Fibroblast of mammary gland (primary cell): ENCODE data around the gene S100A14.

Experiments used
- DNase-seq: peaks from one replicate; pipeline ENCODE4 v3.0.0-alpha.2; 2010; ENCODE audit warnings: low read depth
- H3K4me3 ChIP-seq: 2 replicates; pipeline ENCODE4 v1.5.1; 2011; ENCODE audit warnings: low read depth, mild to moderate bottlenecking, low read length, moderate library complexity; ENCODE audit not compliant: control insufficient read depth
- TF ChIP-seq, protein P1 (sequence below): conservative IDR thresholded peaks from 2 replicates; pipeline ENCODE4 v1.5.1; 2011; ENCODE audit warnings: low read depth, low read length, inconsistent platforms; ENCODE audit not compliant: control insufficient read depth, insufficient read depth

S100A14 gene

GRCh38 chr1:153627715-153628626, 11.8 kb upstream of the S100A14 start, which contains the start of gene S100A1:
TSS of gene S100A1 (plus strand) at chr1:153628434. CDS start at chr1:153630522, 2,088 bp downstream.
- peak within 1 kb of the TSS; percentile 87 for H3K4me3 ChIP-seq
- TF ChIP-seq, protein P1, sequence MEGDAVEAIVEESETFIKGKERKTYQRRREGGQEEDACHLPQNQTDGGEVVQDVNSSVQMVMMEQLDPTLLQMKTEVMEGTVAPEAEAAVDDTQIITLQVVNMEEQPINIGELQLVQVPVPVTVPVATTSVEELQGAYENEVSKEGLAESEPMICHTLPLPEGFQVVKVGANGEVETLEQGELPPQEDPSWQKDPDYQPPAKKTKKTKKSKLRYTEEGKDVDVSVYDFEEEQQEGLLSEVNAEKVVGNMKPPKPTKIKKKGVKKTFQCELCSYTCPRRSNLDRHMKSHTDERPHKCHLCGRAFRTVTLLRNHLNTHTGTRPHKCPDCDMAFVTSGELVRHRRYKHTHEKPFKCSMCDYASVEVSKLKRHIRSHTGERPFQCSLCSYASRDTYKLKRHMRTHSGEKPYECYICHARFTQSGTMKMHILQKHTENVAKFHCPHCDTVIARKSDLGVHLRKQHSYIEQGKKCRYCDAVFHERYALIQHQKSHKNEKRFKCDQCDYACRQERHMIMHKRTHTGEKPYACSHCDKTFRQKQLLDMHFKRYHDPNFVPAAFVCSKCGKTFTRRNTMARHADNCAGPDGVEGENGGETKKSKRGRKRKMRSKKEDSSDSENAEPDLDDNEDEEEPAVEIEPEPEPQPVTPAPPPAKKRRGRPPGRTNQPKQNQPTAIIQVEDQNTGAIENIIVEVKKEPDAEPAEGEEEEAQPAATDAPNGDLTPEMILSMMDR = no peak
- DNase-seq = no peak

DNA sequence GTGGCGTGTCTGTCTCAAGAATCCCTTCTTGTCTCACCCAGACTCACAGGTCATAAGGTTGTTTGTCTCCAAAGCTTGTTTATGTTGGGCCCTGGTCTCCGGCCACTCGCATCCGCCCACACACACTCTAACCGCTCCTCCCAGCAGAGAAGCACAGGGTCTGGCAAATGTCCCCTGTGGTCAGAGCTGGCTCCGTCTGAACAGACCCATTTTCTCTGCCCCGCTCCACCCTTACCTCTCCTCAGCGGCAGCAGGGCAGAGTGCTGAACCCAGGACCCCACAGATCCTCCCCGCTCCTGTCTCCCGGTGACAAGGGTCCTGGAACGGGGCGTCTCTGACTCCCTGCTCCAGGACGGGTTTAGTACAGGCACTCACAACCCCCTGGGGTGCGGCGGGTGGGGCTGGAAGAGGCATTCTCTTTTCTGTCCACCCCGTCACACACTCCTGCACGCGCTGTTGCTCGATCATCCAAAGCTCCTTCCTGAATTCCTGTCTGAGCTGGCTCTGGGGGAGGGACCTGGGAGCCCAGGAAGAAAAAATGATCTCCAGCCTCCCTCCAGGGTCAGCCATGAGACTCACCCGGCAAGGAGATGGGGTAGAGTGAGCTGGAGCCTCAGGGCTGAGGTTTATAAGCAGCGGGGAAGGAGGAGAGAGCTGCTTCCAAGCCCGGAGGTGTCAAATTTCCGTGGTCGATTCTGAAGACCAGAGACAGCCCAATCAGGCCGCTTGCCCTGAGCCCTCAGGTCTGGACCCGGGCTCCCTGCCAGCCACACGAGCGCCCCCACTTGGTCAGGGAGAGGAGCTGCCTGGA, 11.0 kb upstream of the S100A14 start, which contains the start of gene S100A13:
S100A13 (minus strand) TSS at position 602 of the 811 bp plus-strand sequence. CDS start 1,033 bp downstream, outside the sequence.
- DNase-seq = peak; percentile 97
- peak within 1 kb of the TSS; percentile 87 for H3K4me3 ChIP-seq
- TF ChIP-seq, protein P1 = peak; percentile 61

DNA sequence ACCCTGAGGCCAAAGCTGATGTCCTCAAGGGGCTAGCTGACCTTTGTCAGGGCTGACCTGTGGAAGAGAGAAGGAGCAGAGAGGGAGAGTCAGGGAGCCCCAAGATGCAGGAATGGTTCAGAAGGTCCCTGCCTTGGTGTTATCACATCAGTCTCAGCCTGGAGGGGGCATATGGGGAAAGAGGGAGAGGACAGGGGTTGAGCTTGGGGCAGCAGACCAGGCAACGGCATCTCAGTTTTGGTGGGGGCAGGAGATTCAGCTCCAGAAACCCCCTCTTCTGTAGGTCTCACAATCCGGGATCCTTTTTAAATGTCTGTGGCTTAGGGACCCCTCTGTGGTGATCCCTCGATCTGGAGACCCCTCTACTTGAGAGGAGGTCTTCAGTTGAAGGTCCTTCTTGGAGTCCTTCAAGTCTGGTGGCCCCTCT, 10.4 kb upstream of the S100A14 start:
- peak overlapping the region; percentile 87 for H3K4me3 ChIP-seq
- no peak for DNase-seq
- TF ChIP-seq, protein P1 = no peak

GRCh38 chr1:153624965-153625611, 9.0 kb upstream of the S100A14 start:
- DNase-seq = no peak
- H3K4me3 ChIP-seq = peak overlapping the region; percentile 87
- TF ChIP-seq, protein P1 = no peak

DNA sequence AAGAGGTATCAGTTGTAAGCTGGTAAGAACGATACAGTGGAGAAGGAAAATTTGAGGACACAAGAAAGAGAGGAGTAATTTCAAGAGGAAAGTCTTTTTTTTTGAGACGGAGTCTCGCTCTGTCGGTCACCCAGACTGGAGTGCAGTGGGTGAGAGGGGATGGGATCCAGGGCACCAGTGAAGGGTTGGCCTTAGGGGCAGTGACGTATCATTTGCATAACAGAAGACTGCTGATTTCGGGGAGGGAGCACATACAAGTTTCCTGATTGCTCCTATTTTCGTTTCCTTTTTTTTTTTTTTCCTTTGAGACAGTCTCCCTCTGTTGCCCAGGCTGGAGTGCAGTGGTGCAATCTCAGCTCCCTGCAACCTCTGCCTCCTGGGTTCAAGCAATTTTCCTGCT, 7.0 kb upstream of the S100A14 start:
- no peak overlapping the region for H3K4me3 ChIP-seq
- DNase-seq = no peak
- TF ChIP-seq, protein P1 = no peak

DNA sequence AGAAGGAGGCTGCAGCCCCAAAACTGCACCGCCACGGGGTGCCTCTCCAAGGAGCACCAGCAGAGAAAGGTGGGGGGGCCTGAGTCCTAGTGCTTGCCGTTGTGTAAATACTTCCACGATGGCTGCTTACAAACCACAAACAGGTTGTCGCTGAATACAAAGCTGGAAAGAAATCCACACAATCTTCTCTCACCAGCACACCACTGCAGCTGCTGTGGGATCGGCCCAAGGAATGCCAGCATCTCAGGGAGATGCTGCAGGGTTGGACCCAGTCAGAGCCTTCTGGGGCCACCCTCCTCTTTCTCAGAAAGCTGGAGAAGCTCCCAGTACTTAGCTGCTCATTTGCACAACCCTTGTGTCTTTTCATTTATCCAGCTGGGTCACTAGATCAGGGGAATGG, 3.0 kb upstream of the S100A14 start:
- DNase-seq = no peak
- TF ChIP-seq, protein P1 = no peak
- no peak overlapping the region for H3K4me3 ChIP-seq
